Measurements from ENCODE around the gene C11orf98. TPM values are rescaled to one million over a fixed set of nuclear protein-coding genes. Genes with fewer than 3 reads are reported as not detected.
A peak's percentile ranks its signal among the peaks of the same experiment; 100 is the strongest.

Gene C11orf98
- total and polyA plus RNA-seq, 2 of the 13 experiments (the other 11 are each of a cell fraction or from before 2014, with no cell fraction given), result 30.4 to 91.8 TPM

DNA sequence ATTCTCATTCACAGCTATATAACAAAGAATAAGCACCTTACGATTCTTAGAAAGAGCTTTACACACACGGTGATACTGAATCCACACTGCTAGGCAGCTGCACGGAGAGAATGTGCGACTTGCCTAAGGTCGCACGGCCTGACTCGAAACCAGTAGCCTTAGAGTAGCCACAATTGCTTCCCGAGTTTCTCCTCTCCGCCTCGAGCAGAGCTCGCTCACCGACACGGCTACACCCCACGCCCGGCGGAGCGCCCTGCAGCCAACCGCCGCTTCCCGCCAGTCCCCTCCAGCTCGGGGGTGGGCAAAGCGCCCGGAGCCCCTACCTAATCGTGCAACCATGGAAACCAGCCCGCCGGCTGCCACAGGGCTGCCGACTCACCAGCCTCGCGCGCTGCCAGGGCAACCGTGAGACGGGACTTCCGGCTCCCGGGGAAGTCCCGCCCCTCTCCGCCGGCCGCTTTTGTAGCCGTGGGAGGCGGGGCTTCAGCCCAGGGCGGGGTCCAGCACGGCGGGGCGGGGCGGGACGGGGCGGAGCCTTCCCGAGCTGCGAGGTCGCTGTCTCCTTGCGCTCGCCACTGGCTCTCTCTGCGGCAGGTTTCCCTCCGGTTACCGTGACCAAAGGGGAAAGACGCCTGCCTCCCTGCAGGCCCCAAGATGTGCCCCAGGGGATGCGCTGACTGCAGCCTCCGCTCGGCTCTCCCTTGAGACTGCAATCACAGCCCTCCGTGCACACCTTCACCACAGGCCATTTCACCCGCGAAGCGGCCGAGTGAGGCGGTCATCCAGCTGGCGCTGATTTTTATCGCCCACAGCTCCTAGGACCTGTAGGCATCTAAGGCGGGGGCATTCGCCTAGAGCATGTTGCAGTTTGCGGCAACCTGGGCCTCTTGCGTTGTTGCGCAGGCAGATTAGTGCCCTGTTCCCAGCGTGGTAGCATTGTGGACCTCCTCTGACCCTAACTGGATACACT lies 41.2 kb upstream of the C11orf98 start (continued):
- TF ChIP-seq ZNF772 (CRISPR knock-in tag; IDR thresholded peaks at IDR 0.05), result no peak
- no peak for TF ChIP-seq CBX1 (IDR thresholded peaks at IDR 0.05; ENCODE audit: low read depth)
- TF ChIP-seq ZNF768 (CRISPR knock-in tag; IDR thresholded peaks at IDR 0.05), result peak; percentile 17; the same call in 1 of the 2 replicates
- no peak for TF ChIP-seq ZNF562 (CRISPR knock-in tag; IDR thresholded peaks at IDR 0.05; ENCODE audit: borderline replicate concordance)
- TF ChIP-seq, protein P1, sequence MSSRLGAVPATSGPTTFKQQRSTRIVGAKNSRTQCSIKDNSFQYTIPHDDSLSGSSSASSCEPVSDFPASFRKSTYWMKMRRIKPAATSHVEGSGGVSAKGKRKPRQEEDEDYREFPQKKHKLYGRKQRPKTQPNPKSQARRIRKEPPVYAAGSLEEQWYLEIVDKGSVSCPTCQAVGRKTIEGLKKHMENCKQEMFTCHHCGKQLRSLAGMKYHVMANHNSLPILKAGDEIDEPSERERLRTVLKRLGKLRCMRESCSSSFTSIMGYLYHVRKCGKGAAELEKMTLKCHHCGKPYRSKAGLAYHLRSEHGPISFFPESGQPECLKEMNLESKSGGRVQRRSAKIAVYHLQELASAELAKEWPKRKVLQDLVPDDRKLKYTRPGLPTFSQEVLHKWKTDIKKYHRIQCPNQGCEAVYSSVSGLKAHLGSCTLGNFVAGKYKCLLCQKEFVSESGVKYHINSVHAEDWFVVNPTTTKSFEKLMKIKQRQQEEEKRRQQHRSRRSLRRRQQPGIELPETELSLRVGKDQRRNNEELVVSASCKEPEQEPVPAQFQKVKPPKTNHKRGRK (CRISPR knock-in tag; IDR thresholded peaks at IDR 0.05), result no peak
- no peak for TF ChIP-seq ZNF44 (CRISPR knock-in tag; IDR thresholded peaks at IDR 0.05)
- TF ChIP-seq JUNB (CRISPR knock-in tag; IDR thresholded peaks at IDR 0.05; ENCODE audit: borderline replicate concordance), result no peak
- TF ChIP-seq CENPX (CRISPR knock-in tag; IDR thresholded peaks at IDR 0.05), result no peak
- no peak for TF ChIP-seq ZNF12 (CRISPR knock-in tag; IDR thresholded peaks at IDR 0.05)
- TF ChIP-seq SRSF4 (IDR thresholded peaks at IDR 0.05; ENCODE audit: low read depth, low read length, poor library complexity, severe bottlenecking), result no peak
- TF ChIP-seq U2AF1 (optimal IDR thresholded peaks at IDR 0.05; ENCODE audit: low read depth, low read length), result no peak
- TF ChIP-seq, protein P2, sequence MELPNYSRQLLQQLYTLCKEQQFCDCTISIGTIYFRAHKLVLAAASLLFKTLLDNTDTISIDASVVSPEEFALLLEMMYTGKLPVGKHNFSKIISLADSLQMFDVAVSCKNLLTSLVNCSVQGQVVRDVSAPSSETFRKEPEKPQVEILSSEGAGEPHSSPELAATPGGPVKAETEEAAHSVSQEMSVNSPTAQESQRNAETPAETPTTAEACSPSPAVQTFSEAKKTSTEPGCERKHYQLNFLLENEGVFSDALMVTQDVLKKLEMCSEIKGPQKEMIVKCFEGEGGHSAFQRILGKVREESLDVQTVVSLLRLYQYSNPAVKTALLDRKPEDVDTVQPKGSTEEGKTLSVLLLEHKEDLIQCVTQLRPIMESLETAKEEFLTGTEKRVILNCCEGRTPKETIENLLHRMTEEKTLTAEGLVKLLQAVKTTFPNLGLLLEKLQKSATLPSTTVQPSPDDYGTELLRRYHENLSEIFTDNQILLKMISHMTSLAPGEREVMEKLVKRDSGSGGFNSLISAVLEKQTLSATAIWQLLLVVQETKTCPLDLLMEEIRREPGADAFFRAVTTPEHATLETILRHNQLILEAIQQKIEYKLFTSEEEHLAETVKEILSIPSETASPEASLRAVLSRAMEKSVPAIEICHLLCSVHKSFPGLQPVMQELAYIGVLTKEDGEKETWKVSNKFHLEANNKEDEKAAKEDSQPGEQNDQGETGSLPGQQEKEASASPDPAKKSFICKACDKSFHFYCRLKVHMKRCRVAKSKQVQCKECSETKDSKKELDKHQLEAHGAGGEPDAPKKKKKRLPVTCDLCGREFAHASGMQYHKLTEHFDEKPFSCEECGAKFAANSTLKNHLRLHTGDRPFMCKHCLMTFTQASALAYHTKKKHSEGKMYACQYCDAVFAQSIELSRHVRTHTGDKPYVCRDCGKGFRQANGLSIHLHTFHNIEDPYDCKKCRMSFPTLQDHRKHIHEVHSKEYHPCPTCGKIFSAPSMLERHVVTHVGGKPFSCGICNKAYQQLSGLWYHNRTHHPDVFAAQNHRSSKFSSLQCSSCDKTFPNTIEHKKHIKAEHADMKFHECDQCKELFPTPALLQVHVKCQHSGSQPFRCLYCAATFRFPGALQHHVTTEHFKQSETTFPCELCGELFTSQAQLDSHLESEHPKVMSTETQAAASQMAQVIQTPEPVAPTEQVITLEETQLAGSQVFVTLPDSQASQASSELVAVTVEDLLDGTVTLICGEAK (IDR thresholded peaks at IDR 0.05), result no peak
- TF ChIP-seq, protein P2 (CRISPR knock-in tag; IDR thresholded peaks at IDR 0.05), result no peak
- TF ChIP-seq ZKSCAN5 (CRISPR knock-in tag; IDR thresholded peaks at IDR 0.05), result no peak
- TF ChIP-seq NCOA5 (CRISPR knock-in tag; IDR thresholded peaks at IDR 0.05), result no peak
- no peak for TF ChIP-seq ZNF781 (CRISPR knock-in tag; IDR thresholded peaks at IDR 0.05; ENCODE audit: borderline replicate concordance, not compliant biosample characterization)
- no peak for TF ChIP-seq TCF7L2 (IDR thresholded peaks at IDR 0.05; ENCODE audit: low read depth, low read length)
- no peak for TF ChIP-seq HOXA3 (CRISPR knock-in tag; IDR thresholded peaks at IDR 0.05)
- TF ChIP-seq JUND (CRISPR knock-in tag; IDR thresholded peaks at IDR 0.05), result no peak
- peak; percentile 79 for TF ChIP-seq SP4 (CRISPR knock-in tag; IDR thresholded peaks at IDR 0.05)

All from HepG2 (cell line).